Ishikawa (cell line): ENCODE results near the gene ZDHHC8.

Experiments used
- CEBPB ChIP-seq: IDR thresholded peaks from 2 replicates; pipeline ENCODE4 v1.6.1; 2012
- CREB1 ChIP-seq: IDR thresholded peaks from 2 replicates; pipeline ENCODE4 v1.6.1; 2012; ENCODE audit warnings: low read depth
- EGR1 ChIP-seq: IDR thresholded peaks from 2 replicates; pipeline ENCODE4 v1.6.1; 2012
- EP300 ChIP-seq: IDR thresholded peaks from 2 replicates; pipeline ENCODE4 v1.6.1; 2012; ENCODE audit warnings: borderline replicate concordance
- FOXM1 ChIP-seq: IDR thresholded peaks from 2 replicates; pipeline ENCODE4 v1.6.1; 2012; ENCODE audit warnings: low read depth, borderline replicate concordance
- MAX ChIP-seq: IDR thresholded peaks from 2 replicates; pipeline ENCODE4 v1.6.1; 2012
- NFIC ChIP-seq: IDR thresholded peaks from 2 replicates; pipeline ENCODE4 v1.6.1; 2012
- RAD21 ChIP-seq: IDR thresholded peaks from 2 replicates; pipeline ENCODE4 v1.6.1; 2012; ENCODE audit warnings: low read depth
- REST ChIP-seq: IDR thresholded peaks from 2 replicates; pipeline ENCODE4 v1.6.1; 2012; ENCODE audit warnings: low read depth, mild to moderate bottlenecking
- TAF1 ChIP-seq: IDR thresholded peaks from 2 replicates; pipeline ENCODE4 v1.6.1; 2012; ENCODE audit warnings: low read depth, mild to moderate bottlenecking
- TCF12 ChIP-seq: IDR thresholded peaks from 2 replicates; pipeline ENCODE4 v1.6.1; 2012; ENCODE audit warnings: low read depth
- TEAD4 ChIP-seq: IDR thresholded peaks from 2 replicates; pipeline ENCODE4 v1.6.1; 2012
- USF1 ChIP-seq: IDR thresholded peaks from 2 replicates; pipeline ENCODE4 v1.6.1; 2012
- YY1 ChIP-seq: IDR thresholded peaks from 2 replicates; pipeline ENCODE4 v1.6.1; 2012; ENCODE audit warnings: low read depth
- ZBTB7A ChIP-seq: IDR thresholded peaks from 2 replicates; pipeline ENCODE4 v1.6.1; 2012; ENCODE audit warnings: low read depth

Gene ZDHHC8

GRCh38 chr22:20085651-20086050, 46.0 kb upstream of the ZDHHC8 start:
- TF ChIP-seq FOXM1 (no peak), TEAD4 (no peak), NFIC (no peak), TCF12 (no peak), TAF1 (no peak), CEBPB (no peak), CREB1 (no peak), YY1 (no peak), EGR1 (no peak)

- TF ChIP-seq RAD21: no peak
- no peak for TF ChIP-seq TCF12
Observed at GRCh38 chr22:20086101-20086599, 45.5 kb upstream of the ZDHHC8 start.

GRCh38 chr22:20086763-20087162, 44.8 kb upstream of the ZDHHC8 start:
- TF ChIP-seq RAD21 (no peak), TAF1 (no peak), NFIC (no peak), CEBPB (no peak), YY1 (no peak), EP300 (no peak), FOXM1 (no peak), REST (no peak), CREB1 (no peak), ZBTB7A (no peak), TEAD4 (no peak), TCF12 (no peak), USF1 (no peak), MAX (no peak), EGR1 (no peak)

GRCh38 chr22:20087319-20088262, 44.0 kb upstream of the ZDHHC8 start:
- no peak for TF ChIP-seq TAF1
- TF ChIP-seq NFIC: no peak
- no peak for TF ChIP-seq MAX
- no peak for TF ChIP-seq ZBTB7A
- no peak for TF ChIP-seq RAD21
- no peak for TF ChIP-seq YY1
- TF ChIP-seq REST: no peak
- TF ChIP-seq EP300: no peak
- TF ChIP-seq FOXM1: no peak
- no peak for TF ChIP-seq TEAD4
- TF ChIP-seq CREB1: no peak
- no peak for TF ChIP-seq EGR1

GRCh38 chr22:20088263-20088648, 43.3 kb upstream of the ZDHHC8 start:
- TF ChIP-seq EP300: no peak

GRCh38 chr22:20089226-20089976, 42.2 kb upstream of the ZDHHC8 start:
- no peak for TF ChIP-seq EP300
- TF ChIP-seq YY1: no peak
- no peak for TF ChIP-seq TAF1
- TF ChIP-seq REST: no peak
- no peak for TF ChIP-seq TEAD4
- TF ChIP-seq FOXM1: no peak
- TF ChIP-seq CEBPB: no peak
- TF ChIP-seq NFIC: no peak
